Kidney (tissue), 14 donors: ENCODE measurements around the gene APP. TPM values are rescaled to one million over a fixed set of nuclear protein-coding genes. Genes with fewer than 3 reads are reported as not detected.

Experiments used
- DNase-seq, 5 donors: peaks; one replicate each; pipeline ENCODE4 v3.0.0-alpha.2; 2013 to 2020
- FAIRE-seq: peaks from 2 replicates; lab custom pipeline; 2012; peaks lifted over from hg19 to GRCh38; lab: Jason Lieb, UNC
- H3K27ac ChIP-seq, 2 donors: one replicate each; pipeline ENCODE4 v1.7.0; 2013; ENCODE audit warnings: low read depth in 2 of 2, low read length in 2 of 2, inconsistent platforms in 1 of 2
- H3K27me3 ChIP-seq: one replicate; pipeline ENCODE4 v1.7.1; 2013; ENCODE audit warnings: low read length, inconsistent platforms; ENCODE audit not compliant: control insufficient read depth, insufficient read depth
- H3K36me3 ChIP-seq, 3 donors: one replicate each; pipeline versions ENCODE4 v1.7.0 to v1.7.1; 2013; ENCODE audit warnings: low read length in 3 of 3, control low read depth in 1 of 3, inconsistent platforms in 1 of 3; ENCODE audit not compliant: insufficient read depth in 3 of 3, control insufficient read depth in 2 of 3
- H3K4me1 ChIP-seq, 3 donors: one replicate each; pipeline versions ENCODE4 v1.7.0 to v1.7.1; 2013; ENCODE audit warnings: low read length in 3 of 3, inconsistent platforms in 1 of 3, low read depth in 1 of 3; ENCODE audit not compliant: control insufficient read depth in 2 of 3, insufficient read depth in 2 of 3
- H3K4me3 ChIP-seq, 3 donors: one replicate each; pipeline versions ENCODE4 v1.7.0 to v1.8.1; 2013; ENCODE audit warnings: low read length in 3 of 3, control low read depth in 1 of 3, inconsistent platforms in 1 of 3
- H3K9ac ChIP-seq, 3 donors: one replicate each; pipeline versions ENCODE4 v1.7.0 to v1.7.1; 2013; ENCODE audit warnings: low read length in 3 of 3, control low read depth in 1 of 3, inconsistent platforms in 1 of 3
- H3K9me3 ChIP-seq, 3 donors: one replicate each; pipeline versions ENCODE4 v1.7.0 to v1.7.1; 2013; ENCODE audit warnings: low read length in 3 of 3, control low read depth in 1 of 3, inconsistent platforms in 1 of 3; ENCODE audit not compliant: control insufficient read depth in 2 of 3, insufficient read depth in 1 of 3
- intact Hi-C: fragments of 100-400 bp; cut with DNase I; formaldehyde crosslinking; loops from one replicate; pipeline ENCODE4 v1.11.1; 2022
- polyA plus RNA-seq: library from polyadenylated mRNA; stranded (reverse); fragments of 350-450 nt; fragmentation: Illumina TruSeq; extraction: RNeasy Lipid Tissue Mini Kit (QIAGEN cat#74804); gene quantifications from one replicate; pipeline ENCODE4 v1.2.3, GENCODE V29; 2014; ENCODE audit warnings: low read depth, low replicate concordance; ENCODE audit not compliant: insufficient read depth
- total RNA-seq: library from RNA; stranded (reverse); fragmentation: NEBNext Ultra II Directional; extraction: Animal tissue kit (Norgen Biotek cat#: 25700); gene quantifications from one replicate; pipeline ENCODE4 v1.2.1, GENCODE V29; 2021
- TF ChIP-seq, protein P1 (sequence below): IDR thresholded peaks from 3 replicates; pipeline ENCODE4 v1.5.1; 2012; ENCODE audit warnings: mild to moderate bottlenecking, moderate library complexity, borderline replicate concordance; ENCODE audit not compliant: insufficient read depth; ENCODE audit errors: extremely low read depth
- donor health status: control.
- donor health status: control.
- donor health status: control.
- donor health status: control.
- donor health status: control.
- donor health status: DM: yes; HTN: yes; CAD: no.
- donor health status: Normal renal cell carcinoma (clear cell type).

The APP gene
- total and polyA plus RNA-seq, 2 donors from 2014 or later, result 472 to 1,303 TPM

DNA sequence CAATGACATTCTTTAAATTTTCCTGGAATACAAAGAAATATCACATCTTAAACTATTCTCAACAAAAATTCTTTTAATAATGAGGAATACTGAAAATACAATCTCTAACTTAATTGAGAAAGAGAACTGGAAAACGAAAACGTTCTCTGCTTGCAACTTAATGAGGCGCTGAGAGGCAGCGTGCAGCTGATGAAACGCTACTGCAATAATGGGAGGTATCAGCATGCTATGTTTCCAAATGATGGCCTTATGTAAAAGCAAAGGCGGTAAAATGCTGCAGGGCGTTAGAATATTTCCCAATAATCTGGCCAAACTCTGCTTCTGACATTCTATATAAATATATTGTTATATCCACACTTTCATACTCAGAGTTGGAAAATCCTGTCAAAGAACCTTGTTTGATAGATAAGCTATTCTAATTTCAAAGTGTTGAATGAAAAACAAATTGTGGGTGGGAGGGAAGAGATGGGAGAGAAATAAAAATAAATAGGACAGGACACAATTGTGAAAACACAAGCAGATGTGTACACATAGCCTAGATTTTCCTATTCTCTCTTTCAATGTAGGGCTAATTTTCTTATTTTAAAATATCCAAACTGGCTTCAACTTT, 70.9 kb downstream of the APP start:
- DNase-seq (peak in 2 of 5 donors; percentile 16 to 29), FAIRE-seq (no peak)
- Histone ChIP-seq H3K27ac (no peak overlapping the region), H3K9me3 (no peaks in the 10 kb centered on the region), H3K36me3 (no peaks in the 10 kb centered on the region), H3K4me1 (no peaks in the 10 kb centered on the region), H3K4me3 (no peak overlapping the region), H3K9ac (no peak overlapping the region), H3K27me3 (no peaks in the 10 kb centered on the region)
- intact Hi-C loops, result no loop called here
- TF ChIP-seq, protein P1, sequence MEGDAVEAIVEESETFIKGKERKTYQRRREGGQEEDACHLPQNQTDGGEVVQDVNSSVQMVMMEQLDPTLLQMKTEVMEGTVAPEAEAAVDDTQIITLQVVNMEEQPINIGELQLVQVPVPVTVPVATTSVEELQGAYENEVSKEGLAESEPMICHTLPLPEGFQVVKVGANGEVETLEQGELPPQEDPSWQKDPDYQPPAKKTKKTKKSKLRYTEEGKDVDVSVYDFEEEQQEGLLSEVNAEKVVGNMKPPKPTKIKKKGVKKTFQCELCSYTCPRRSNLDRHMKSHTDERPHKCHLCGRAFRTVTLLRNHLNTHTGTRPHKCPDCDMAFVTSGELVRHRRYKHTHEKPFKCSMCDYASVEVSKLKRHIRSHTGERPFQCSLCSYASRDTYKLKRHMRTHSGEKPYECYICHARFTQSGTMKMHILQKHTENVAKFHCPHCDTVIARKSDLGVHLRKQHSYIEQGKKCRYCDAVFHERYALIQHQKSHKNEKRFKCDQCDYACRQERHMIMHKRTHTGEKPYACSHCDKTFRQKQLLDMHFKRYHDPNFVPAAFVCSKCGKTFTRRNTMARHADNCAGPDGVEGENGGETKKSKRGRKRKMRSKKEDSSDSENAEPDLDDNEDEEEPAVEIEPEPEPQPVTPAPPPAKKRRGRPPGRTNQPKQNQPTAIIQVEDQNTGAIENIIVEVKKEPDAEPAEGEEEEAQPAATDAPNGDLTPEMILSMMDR, result no peak

DNA sequence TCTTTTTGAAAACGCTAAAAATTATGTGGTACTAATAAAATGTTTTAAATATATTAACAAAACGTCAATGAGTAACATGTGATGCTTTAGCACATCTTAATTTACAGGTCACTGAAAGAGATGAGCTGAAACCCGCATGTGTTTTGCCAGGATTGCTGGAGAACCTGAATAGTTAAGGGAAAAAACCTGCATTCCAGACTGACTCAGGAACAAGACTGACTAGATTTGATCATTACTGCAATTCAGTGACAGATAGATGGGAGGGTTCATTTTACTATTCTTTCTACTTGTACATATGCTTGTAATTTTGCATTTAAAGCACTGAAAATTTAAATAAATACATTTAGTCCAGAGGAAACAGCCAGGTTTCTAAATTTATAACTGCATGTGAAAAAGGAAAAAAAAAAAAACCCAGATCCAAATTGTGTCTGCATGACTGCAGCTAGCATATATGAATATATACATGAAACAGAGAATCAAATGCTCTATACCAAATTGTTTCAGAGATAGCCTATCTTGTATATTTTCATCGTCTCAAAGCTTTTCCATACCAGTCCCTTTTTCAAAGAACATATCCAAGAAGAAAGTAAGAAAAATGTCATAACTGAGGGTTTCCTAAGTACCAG, 71.7 kb downstream of the APP start:
- no peak overlapping the region for H3K9ac ChIP-seq
- intact Hi-C loops, result no loop called here
- FAIRE-seq (no peak), DNase-seq (no peak)
- no peaks in the 10 kb centered on the region for H3K4me1 ChIP-seq
- H3K27ac ChIP-seq, result no peak overlapping the region
- no peaks in the 10 kb centered on the region for H3K27me3 ChIP-seq
- no peaks in the 10 kb centered on the region for H3K9me3 ChIP-seq
- TF ChIP-seq, protein P1, result no peak
- no peak overlapping the region for H3K4me3 ChIP-seq
- no peaks in the 10 kb centered on the region for H3K36me3 ChIP-seq

DNA sequence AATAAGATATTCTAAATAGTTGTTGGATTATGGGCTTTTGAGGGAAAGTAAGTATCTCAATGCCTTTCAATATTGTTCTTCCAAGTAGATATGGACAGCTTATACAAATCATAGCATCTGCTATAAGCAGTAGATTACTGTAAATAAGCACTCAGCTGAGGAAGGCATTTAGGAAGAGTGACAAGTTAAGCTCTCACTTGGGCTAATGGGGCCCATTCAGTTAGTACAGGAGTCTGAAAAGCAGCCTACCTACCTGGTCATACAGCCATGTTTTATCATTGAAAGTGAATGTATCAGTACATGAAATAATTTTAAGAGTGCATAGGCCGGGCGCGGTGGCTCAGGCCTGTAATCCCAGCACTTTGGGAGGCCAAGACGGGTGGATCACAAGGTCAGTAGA, 73.1 kb downstream of the APP start:
- FAIRE-seq, result no peak
- Histone ChIP-seq H3K27me3 (no peaks in the 10 kb centered on the region), H3K27ac (no peak overlapping the region), H3K9ac (no peak overlapping the region), H3K4me1 (no peaks in the 10 kb centered on the region), H3K4me3 (no peak overlapping the region), H3K36me3 (no peaks in the 10 kb centered on the region), H3K9me3 (no peaks in the 10 kb centered on the region)
- TF ChIP-seq, protein P1, result no peak
- no peak for DNase-seq
- intact Hi-C loops, result no loop called here
